HG03095 (cell line): Measurements from ENCODE around the gene CRBN.
A peak's percentile ranks its signal among the peaks of the same experiment; 100 is the strongest.

Experiments used
- ATAC-seq: cut with Tn5 transposase; IDR thresholded peaks from one replicate; pipeline ENCODE4 v1.9.1; 2021; ENCODE audit warnings: moderate library complexity; ENCODE audit not compliant: unreplicated experiment

Gene CRBN

GRCh38 chr3:3113042-3113709 is 66.3 kb downstream of the CRBN start:
- ATAC-seq: no peak

GRCh38 chr3:3110749-3111361 is 68.6 kb downstream of the CRBN start:
- no peak for ATAC-seq

GRCh38 chr3:3110299-3110630 is 69.2 kb downstream of the CRBN start, which contains the start of gene IL5RA:
IL5RA (minus strand) TSS chr3:3110374; CDS start chr3:3104984, 5,390 bp downstream.
- ATAC-seq: peak; percentile 45

- ATAC-seq: peak; percentile 79
Observed at GRCh38 chr3:3109407-3110298, 69.8 kb downstream of the CRBN start.

- no peak for ATAC-seq
Observed at GRCh38 chr3:3107858-3108257, 71.6 kb downstream of the CRBN start.

- ATAC-seq: no peak
Observed at GRCh38 chr3:3107181-3107580, 72.3 kb downstream of the CRBN start.

- ATAC-seq: no peak
Observed at GRCh38 chr3:3105815-3106214, 73.7 kb downstream of the CRBN start.

- ATAC-seq: no peak
Observed at GRCh38 chr3:3105246-3105645, 74.2 kb downstream of the CRBN start.

GRCh38 chr3:3102751-3103150 is 76.7 kb downstream of the CRBN start:
- ATAC-seq: no peak

GRCh38 chr3:3101660-3102458 is 77.6 kb downstream of the CRBN start:
- ATAC-seq: peak; percentile 71
